Measurements from ENCODE around the gene GABRG3. TPM values are rescaled to one million over a fixed set of nuclear protein-coding genes. Genes with fewer than 3 reads are reported as not detected.

The GABRG3 gene
- total and polyA plus RNA-seq, 2 experiments from 2014 or later, result 0.15 to 0.43 TPM

DNA sequence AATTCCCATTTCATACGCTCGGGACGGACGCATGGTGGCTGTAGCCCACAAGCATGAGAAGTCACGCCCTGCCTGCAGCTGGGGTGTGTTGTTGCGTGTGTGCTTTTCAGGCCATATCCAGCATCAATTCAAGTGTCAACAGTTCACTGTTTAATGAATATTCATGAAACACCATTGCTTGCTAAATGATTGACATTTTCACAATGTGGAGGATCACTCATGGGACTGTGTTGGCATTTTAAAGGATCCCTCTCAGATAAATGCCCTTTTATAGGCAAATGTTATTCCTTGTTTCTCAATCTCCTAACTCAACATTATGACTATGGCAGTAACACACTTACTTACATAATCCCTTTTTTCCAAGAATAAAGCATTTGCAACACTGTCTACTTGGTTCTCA is 511.3 kb downstream of the GABRG3 start:
- Histone ChIP-seq H3K4me3 (no peak overlapping the region), H3K27me3 (no peaks in the 10 kb centered on the region), H2AFZ (no peak overlapping the region), H4K20me1 (ENCODE audit: insufficient read depth, poor library complexity, severe bottlenecking) (no peaks in the 10 kb centered on the region), H3K27ac (no peak overlapping the region), H3K4me2 (no peak overlapping the region), H3K9me3 (ENCODE audit: low read depth) (no peaks in the 10 kb centered on the region), H3K79me2 (no peaks in the 10 kb centered on the region), H3K36me3 (replicated peaks; ENCODE audit: insufficient read depth, low read depth) (no peaks in the 10 kb centered on the region), H3K9me2 (replicated peaks; ENCODE audit: insufficient read depth) (no peaks in the 10 kb centered on the region), H3K4me1 (ENCODE audit: insufficient read depth) (no peaks in the 10 kb centered on the region)
- TF ChIP-seq, protein P1, sequence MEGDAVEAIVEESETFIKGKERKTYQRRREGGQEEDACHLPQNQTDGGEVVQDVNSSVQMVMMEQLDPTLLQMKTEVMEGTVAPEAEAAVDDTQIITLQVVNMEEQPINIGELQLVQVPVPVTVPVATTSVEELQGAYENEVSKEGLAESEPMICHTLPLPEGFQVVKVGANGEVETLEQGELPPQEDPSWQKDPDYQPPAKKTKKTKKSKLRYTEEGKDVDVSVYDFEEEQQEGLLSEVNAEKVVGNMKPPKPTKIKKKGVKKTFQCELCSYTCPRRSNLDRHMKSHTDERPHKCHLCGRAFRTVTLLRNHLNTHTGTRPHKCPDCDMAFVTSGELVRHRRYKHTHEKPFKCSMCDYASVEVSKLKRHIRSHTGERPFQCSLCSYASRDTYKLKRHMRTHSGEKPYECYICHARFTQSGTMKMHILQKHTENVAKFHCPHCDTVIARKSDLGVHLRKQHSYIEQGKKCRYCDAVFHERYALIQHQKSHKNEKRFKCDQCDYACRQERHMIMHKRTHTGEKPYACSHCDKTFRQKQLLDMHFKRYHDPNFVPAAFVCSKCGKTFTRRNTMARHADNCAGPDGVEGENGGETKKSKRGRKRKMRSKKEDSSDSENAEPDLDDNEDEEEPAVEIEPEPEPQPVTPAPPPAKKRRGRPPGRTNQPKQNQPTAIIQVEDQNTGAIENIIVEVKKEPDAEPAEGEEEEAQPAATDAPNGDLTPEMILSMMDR (IDR thresholded peaks at IDR 0.05; ENCODE audit: poor library complexity), result no peak
- TF ChIP-seq EZH2phosphoT487 (IDR thresholded peaks at IDR 0.05; ENCODE audit: low read depth, severe bottlenecking, unreplicated experiment), result no peak
- no peak for TF ChIP-seq EZH2 (IDR thresholded peaks at IDR 0.05; ENCODE audit: borderline replicate concordance)
- DNase-seq (ENCODE audit: low spot score), result no peak
- WGBS (ENCODE audit: low lambda C conversion rate, missing lambda C conversion rate), result 99% methylated on average over 6 of the region's 6 CpGs

- 68% methylated on average over 6 of the region's 6 CpGs for WGBS (ENCODE audit: low lambda C conversion rate, missing lambda C conversion rate)
- Histone ChIP-seq H3K4me2 (no peak overlapping the region), H3K79me2 (no peaks in the 10 kb centered on the region), H2AFZ (no peak overlapping the region), H3K9me3 (ENCODE audit: low read depth) (no peaks in the 10 kb centered on the region), H3K27me3 (no peaks in the 10 kb centered on the region), H4K20me1 (ENCODE audit: insufficient read depth, poor library complexity, severe bottlenecking) (no peaks in the 10 kb centered on the region), H3K9me2 (replicated peaks; ENCODE audit: insufficient read depth) (no peaks in the 10 kb centered on the region), H3K27ac (no peak overlapping the region), H3K36me3 (replicated peaks; ENCODE audit: insufficient read depth, low read depth) (no peaks in the 10 kb centered on the region), H3K4me1 (ENCODE audit: insufficient read depth) (no peaks in the 10 kb centered on the region), H3K4me3 (no peak overlapping the region)
- no peak for DNase-seq (ENCODE audit: low spot score)
- TF ChIP-seq, protein P1 (IDR thresholded peaks at IDR 0.05; ENCODE audit: poor library complexity), result no peak
- TF ChIP-seq EZH2phosphoT487 (IDR thresholded peaks at IDR 0.05; ENCODE audit: low read depth, severe bottlenecking, unreplicated experiment) (no peak), EZH2 (IDR thresholded peaks at IDR 0.05; ENCODE audit: borderline replicate concordance) (no peak)
Observed at GRCh38 chr15:27483124-27483523, 512.1 kb downstream of the GABRG3 start.

- H3K9me2 ChIP-seq (replicated peaks; ENCODE audit: insufficient read depth), result no peaks in the 10 kb centered on the region
- H3K79me2 ChIP-seq, result no peaks in the 10 kb centered on the region
- no peaks in the 10 kb centered on the region for H3K36me3 ChIP-seq (replicated peaks; ENCODE audit: insufficient read depth, low read depth)
- H3K4me3 ChIP-seq, result no peak overlapping the region
- H3K4me1 ChIP-seq (ENCODE audit: insufficient read depth), result no peaks in the 10 kb centered on the region
- H3K27me3 ChIP-seq, result no peaks in the 10 kb centered on the region
- no peak overlapping the region for H3K4me2 ChIP-seq
- H3K27ac ChIP-seq, result no peak overlapping the region
- no peak for TF ChIP-seq EZH2phosphoT487 (IDR thresholded peaks at IDR 0.05; ENCODE audit: low read depth, severe bottlenecking, unreplicated experiment)
- no peak for TF ChIP-seq EZH2 (IDR thresholded peaks at IDR 0.05; ENCODE audit: borderline replicate concordance)
- TF ChIP-seq, protein P1 (IDR thresholded peaks at IDR 0.05; ENCODE audit: poor library complexity), result no peak
- H4K20me1 ChIP-seq (ENCODE audit: insufficient read depth, poor library complexity, severe bottlenecking), result no peaks in the 10 kb centered on the region
- no peak for DNase-seq (ENCODE audit: low spot score)
- H2AFZ ChIP-seq, result no peak overlapping the region
- WGBS (ENCODE audit: low lambda C conversion rate, missing lambda C conversion rate), result 94% methylated on average over 3 of the region's 3 CpGs
- H3K9me3 ChIP-seq (ENCODE audit: low read depth), result no peaks in the 10 kb centered on the region
Observed at GRCh38 chr15:27485265-27485664, 514.3 kb downstream of the GABRG3 start.

- TF ChIP-seq EZH2 (IDR thresholded peaks at IDR 0.05; ENCODE audit: borderline replicate concordance), result no peak
- 63% methylated on average over 6 of the region's 6 CpGs for whole genome bisulfite sequencing (ENCODE audit: low lambda C conversion rate, missing lambda C conversion rate)
Observed at GRCh38 chr15:27486051-27486450, 515.1 kb downstream of the GABRG3 start.

More at GRCh38 chr15:27486051-27486450, 515.1 kb downstream of the GABRG3 start:
- Histone ChIP-seq H3K4me1 (ENCODE audit: insufficient read depth) (no peaks in the 10 kb centered on the region), H3K9me3 (ENCODE audit: low read depth) (no peaks in the 10 kb centered on the region), H2AFZ (no peak overlapping the region), H3K4me3 (no peak overlapping the region), H3K4me2 (no peak overlapping the region), H3K27ac (no peak overlapping the region), H4K20me1 (ENCODE audit: insufficient read depth, poor library complexity, severe bottlenecking) (no peaks in the 10 kb centered on the region), H3K9me2 (replicated peaks; ENCODE audit: insufficient read depth) (no peaks in the 10 kb centered on the region), H3K79me2 (no peaks in the 10 kb centered on the region), H3K27me3 (no peaks in the 10 kb centered on the region), H3K36me3 (replicated peaks; ENCODE audit: insufficient read depth, low read depth) (no peaks in the 10 kb centered on the region)
- no peak for DNase-seq (ENCODE audit: low spot score)
